ENCODE data around the gene NPIPB8.
A peak's percentile ranks its signal among the peaks of the same experiment; 100 is the strongest.
"Not testable (repeated sequence)": the region's sequence is repeated elsewhere in the genome, so short reads cannot be mapped to it uniquely, and the experiment has no call there.

NPIPB8 gene

DNA sequence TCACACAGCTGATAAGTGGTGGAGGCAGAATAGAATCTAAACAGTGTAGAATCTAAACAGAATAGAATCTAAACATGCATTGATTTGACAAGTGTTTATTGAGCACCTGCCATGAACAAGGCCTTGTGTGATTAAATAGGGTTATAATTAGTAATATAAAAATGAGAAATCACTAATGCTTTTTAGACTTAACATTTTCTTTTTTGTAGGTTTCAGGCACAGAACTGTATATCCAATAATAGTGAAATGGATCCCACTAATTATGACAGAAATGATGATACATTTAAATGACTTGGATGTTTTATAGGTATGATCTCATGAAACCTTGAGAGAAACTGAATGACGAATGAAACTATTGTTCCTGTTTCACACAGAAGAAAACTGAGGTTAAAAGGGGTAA lies at the start of gene NPIPB8:
NPIPB8 (plus strand) TSS at position 301 of the 400 bp plus-strand sequence. CDS start 296 bp downstream, outside the sequence.
- DNase-seq: not testable (repeated sequence)

DNA sequence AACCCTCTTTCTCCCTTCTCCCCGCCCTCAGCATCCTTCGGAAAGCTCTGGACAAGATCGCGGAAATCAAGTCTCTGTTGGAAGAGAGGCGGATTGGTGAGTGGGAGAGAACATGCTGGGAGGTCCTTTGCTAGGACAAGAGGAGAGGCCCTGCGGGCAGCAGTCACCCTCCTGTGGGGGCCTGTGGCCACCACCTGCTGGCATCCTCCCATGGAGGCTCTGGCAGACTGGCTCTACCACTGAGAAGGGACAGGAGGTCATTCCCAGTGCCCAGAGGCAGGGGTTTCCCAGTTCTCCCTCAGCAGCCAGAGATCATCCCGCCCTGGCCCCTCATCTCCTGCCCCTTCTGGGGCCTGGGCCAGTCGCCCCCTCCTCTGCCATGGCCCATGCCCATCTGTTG lies 48.8 kb upstream of the NPIPB8 start:
- no peak for DNase-seq

DNA sequence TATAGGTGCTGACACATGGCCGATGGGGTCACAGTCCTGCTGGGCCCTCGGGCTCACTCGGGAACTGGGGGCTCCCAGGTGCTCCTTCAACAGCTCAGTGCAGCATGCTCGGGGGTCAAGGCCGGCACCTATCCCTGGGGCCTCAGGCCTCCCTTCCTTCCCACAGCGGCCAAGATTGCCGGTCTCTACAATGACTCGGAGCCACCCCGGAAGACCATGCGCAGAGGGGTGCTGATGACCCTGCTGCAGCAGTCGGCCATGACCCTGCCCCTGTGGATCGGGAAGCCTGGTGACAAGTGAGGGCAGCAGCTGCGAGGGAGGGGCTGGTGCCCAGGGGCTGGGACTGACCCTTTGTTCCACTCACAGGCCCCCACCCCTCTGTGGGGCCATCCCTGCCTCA lies 47.9 kb upstream of the NPIPB8 start:
- DNase-seq: no peak

DNA sequence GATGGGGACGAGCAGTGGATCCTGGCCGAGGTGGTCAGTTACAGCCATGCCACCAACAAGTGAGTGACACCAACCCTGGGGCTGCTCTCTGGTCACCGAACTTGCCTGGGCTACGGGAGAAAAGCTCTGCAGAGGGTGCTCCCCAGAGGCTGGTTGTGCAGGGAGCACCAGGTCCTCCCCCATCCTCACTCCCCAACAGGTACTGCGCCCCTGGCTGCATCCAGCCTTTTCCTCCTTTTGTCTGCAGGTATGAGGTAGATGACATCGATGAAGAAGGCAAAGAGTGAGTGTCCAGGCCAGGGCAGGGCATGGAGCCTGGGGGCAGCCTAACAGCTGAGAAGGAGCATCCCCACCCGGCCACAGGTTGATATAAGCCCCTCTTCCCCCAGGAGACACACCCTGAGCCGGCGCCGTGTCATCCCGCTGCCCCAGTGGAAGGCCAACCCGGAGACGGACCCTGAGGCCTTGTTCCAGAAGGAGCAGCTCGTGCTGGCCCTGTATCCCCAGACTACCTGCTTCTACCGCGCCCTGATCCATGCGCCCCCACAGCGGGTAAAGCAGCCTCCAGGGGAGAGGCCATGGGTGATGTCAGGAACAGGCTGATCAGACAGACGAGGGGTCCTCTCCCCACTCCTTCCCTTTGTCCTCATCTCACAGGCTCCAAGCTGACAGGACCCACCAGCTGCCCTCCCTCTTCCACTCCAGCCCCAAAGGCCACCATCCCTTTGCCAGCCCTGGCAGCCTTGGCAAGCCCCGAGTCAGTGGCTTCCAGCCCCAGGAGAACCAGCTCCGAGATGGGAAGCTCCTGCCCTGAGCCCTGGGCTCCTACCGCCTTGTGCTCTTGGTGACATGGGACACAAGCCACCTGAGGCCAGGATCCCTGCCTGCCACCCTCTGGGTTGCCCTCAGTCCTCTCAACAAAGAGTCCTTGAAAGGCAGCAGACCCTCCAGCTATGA lies 47.2 kb upstream of the NPIPB8 start:
- no peak for DNase-seq

DNA sequence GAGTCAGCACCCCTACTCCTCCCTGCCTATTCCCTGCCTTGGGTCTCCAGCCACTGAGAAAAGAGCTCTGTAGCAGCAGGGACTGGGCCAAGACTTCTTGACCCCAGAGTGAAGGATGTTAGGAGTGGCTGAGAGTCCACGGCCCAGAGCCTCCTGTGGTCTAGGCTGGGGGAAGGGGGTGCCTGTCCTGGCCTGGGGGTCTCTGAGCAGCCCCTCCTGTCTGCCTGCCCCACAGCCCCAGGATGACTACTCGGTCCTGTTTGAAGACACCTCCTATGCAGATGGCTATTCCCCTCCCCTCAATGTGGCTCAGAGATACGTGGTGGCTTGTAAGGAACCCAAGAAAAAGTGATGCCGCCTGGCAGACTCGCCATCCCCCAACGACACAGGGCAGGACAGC lies 46.5 kb upstream of the NPIPB8 start:
- DNase-seq: no peak

DNA sequence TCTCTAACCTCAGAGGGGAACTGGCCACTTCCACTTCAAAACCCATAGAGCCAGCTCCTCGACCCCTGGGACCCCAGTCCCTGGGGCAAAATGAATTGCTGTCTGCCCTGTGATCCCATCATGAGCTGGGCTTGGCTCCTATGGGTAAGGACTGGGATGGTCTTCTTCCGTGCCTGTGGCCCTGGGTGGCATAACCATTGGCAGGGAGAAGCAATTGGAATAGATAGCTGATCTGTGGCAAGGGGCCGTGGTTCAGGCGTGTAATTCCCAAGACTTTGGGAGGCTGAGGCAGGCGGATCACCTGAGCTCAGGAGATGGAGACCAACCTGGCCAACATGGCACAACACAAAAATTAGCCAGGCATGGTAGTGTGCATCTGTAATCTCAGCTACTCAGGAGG lies 45.4 kb upstream of the NPIPB8 start:
- no peak for DNase-seq

DNA sequence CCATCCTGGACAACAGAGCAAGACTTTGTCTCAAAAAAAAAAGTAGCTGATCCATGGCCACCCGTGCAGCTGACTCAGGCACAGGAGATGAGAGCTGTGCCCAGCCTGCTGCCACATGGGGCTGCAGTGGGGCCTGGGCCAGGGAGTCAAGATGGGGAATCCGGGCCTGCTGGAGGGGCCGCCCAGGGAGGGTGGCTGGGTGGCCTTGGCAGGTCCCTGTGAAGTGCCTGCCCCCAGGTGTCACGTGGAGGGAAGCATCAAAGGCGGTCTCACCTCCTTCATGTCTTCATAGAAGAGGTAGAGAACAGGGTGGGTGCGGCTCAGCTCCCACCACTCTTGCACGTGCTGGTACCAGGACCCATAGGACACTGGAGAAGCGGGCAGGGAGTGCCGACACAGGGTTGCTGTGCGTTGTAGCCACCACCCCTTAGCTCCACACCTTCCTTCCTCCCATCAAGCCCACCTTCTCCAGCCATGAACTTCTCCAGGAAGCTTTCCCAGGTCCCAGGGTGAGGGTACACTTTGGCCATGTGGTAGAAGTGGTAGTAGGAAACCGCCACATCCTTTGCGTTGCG lies 44.8 kb upstream of the NPIPB8 start:
- DNase-seq: no peak

DNA sequence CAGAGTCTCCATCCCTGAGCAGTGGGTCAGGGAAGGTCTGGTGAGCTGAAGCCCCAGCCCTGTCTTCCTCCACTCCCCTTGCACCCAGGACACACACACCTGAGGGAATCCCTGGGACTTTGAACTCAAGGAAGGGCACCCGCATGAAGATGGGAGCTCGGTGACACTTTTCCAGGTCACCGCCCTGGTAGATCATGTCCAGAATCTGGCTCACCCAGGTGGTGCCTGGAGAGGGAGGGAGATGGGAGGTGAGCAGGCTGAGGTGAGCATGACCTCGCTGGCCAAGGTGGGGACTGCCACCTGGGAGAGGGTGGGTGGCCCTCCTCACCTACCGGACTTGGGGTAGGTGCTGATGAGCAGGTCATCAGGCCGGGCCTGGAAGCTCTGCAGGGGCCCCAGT lies 42.4 kb upstream of the NPIPB8 start:
- not testable (repeated sequence) for DNase-seq

DNA sequence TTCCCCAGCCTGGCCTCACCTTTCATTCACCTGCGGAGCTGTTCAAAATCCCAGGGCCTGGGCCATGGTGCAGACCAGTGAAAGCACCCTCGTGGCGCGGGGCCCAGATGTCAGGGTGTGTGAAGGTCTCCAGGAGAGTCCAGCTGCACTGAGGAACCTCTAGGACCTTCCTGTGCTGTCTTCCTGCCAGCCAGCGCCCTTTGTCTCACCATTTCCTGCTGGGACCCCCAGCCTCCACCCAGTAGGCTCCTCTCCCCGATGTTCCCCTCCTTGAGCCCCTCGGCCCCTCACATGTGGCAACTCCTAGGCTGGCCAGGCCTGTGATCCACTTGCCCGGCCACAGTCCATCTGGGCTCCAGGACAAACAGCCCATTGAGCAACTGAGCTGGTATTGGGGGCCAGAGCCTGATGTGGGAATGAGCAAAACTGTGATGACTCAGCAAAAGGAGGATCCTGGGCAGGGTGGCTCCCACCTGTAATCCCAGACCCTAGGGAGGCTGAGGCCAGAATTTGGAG lies 41.7 kb upstream of the NPIPB8 start:
- no peak for DNase-seq

DNA sequence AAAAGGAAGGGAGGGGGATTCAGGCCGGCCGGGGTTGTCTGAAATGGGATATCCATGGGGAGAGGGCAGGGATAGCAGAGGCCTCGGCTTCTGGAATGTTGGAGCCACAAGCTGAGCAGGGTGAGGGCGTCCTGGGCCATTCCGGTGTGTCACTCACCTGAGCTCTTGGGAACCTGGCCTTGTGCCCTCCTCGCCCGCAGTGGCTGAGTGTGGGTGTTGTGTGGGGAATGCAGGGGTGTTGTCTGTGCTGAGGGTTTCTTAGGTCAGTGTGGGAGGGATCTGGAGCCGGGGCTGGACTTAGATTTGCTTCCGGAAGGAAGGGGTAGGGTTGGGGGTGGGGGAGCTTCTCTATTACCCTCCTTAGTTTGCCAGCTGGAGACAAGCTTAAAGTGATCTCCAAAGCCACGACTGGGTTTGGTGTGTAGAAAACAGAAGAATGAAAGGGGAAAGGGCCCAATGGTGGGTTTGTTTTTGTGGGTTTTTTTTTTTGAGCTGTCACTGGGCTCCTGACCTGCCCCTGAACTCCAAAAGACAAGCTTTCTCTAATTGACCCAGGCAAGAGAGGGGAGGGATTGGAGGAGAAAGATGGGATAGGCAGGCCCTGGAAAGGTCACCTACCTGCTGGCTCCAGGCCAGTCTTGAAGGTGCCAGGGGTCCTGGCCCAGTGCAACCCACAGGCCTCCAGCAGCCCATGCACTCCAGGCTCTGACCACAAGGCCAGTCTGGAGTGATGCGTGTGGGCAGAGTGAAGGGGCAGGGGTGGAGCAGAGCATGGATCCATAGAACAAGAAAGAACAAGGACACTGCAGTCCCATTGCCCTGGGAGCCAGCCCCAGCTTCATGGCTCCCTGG lies 40.8 kb upstream of the NPIPB8 start, which contains the start of gene SULT1A2:
SULT1A2 (minus strand) TSS at position 211 of the 852 bp plus-strand sequence. CDS start 1,120 bp downstream, outside the sequence.
- DNase-seq: no peak

DNA sequence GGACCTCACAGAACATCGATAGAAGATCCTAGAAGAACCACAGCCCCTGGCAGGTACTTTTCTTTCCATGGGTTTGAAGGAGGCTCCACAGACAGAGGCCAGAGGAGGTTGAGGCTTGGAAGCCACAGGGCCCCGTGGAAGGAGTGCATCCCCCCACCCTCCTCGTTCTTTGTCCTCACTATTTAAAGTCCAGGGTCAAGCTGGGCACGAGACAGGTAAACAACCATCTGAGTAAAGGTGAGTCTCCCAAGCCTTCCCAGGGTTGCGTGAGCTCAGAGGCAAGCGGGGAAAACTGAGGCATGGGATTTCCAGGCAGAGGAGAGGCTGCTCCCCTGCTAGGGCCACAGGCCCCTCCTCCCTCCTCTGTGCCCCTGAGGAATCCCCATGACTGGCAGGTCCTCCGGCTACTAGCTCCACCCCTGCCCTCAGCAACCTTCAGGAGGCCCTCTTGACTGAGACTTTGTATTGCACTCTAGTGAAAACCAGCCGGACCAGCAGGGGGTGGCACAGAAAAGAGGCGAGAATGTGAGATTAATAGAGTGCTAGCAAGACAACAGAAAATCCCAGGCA lies 40.1 kb upstream of the NPIPB8 start:
- DNase-seq: peak in 1 of 2 experiments; percentile 6

DNA sequence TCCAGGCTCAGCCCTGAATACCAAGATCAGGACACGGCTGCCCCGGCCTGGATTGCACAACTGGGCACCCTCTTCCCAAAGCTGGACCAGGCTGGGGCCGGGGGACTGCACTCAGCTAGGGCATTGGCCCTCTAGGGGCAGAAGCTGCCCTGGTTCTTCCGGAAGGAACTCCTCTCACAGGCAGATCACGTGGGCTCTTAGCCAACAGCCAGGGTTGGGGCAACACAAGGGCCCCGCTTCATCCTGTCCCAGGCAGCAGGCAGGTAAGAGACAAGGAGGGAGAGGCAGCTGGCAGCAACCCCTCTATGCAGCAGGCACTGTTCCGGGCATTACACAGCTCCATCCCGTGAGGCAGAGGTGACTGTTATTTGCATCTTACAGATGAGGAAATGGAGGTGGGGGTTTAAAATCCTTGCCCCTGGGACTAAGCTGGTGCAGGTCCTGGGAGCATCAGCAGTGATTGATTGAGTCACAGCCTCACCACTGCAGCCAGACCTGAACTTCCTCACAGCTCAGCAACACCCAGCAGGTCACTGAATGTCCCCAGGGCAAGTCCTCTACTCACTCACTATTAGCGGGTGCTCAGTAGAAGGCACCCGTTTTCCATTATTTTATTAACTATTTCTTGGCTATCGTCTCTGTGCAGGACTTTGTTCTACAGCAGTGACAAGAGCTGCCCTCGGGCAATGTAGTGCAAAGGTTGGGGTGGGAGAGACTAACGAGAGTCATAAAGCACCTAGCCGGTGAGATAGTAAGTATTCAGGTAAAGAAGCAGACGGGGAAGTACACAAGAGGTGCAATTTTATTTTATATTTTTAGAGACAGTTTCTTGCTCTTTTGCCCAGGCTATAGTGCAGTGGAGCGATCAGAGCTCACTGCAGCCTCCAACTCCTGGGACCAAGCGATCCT lies 38.2 kb upstream of the NPIPB8 start:
- not testable (repeated sequence) for DNase-seq

DNA sequence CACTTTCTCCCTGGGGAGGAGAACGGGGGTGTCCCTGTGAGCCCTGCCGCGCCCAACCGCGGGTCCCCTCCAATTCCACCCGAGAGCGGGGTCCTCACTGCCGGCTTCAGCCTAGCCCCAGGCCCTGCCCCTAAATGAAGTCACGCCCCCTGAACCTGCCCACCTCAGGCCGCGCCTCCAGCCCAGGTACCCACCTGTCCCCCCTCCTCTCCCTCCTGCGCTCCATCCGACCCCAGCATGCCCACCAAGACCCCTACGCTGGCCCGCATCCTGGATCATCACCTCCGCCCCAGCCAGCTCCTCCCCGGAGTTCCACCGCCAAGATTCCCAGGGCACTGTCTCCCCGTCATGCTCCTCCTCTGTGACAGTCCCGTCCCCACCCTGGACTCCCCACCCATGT lies 36.9 kb upstream of the NPIPB8 start:
- DNase-seq: not testable (repeated sequence)

DNA sequence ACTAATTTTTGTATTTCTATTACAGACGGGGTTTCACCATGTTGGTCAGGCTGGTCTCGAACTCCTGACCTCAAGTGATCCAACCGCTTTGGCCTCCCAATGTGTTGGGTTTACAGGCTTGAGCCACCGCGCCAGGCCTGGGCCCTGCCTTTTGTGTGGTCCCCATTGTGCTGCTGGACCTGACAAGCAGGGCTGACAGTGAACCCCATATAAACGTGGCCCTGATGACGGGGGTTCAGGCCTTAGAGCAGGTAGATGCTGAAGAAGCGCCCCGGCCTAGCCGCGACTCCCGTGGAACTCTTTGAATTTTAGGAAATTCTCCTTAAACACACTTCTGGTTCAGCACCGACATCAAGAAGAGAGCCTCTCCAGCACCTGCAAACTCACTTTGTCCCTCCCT lies 36.3 kb upstream of the NPIPB8 start:
- not testable (repeated sequence) for DNase-seq

DNA sequence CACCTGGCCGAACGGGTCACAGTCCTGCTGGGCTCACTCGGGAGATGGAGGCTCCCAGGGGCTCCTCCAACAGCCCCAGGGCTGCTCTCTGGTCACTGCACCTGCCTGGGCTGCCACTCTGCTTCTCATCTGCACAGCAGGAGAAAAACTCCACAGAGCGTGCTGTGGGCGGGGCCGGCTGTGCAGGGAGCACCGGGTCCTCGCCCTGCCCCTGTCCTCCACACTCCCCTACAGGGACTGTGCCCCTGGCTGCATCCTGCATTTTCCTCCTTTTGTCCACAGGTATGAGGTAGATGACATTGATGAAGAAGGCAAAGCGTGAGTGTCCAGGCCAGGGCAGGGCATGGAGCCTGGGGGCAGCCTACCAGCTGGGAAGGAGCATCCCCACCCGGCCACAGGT lies 35.8 kb upstream of the NPIPB8 start:
- DNase-seq: not testable (repeated sequence)

DNA sequence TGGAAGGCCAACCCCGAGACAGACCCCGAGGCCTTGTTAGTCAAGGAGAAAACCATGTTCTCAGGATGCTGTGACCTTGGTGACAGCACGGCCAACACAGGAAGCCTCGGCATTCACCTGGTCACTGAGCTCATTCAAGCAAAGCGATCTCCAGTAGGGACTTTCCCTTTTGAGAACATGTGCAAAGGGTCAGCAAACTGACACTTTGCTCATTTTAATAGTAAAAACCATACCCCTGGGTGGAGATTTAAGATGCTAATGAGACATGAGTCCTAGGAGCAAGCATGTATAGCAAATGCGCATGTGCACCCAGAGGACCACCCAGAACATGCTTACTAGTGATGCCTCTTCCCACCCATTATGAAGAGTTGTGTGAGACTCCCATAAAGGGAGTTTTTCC lies 35.3 kb upstream of the NPIPB8 start:
- DNase-seq: no peak

DNA sequence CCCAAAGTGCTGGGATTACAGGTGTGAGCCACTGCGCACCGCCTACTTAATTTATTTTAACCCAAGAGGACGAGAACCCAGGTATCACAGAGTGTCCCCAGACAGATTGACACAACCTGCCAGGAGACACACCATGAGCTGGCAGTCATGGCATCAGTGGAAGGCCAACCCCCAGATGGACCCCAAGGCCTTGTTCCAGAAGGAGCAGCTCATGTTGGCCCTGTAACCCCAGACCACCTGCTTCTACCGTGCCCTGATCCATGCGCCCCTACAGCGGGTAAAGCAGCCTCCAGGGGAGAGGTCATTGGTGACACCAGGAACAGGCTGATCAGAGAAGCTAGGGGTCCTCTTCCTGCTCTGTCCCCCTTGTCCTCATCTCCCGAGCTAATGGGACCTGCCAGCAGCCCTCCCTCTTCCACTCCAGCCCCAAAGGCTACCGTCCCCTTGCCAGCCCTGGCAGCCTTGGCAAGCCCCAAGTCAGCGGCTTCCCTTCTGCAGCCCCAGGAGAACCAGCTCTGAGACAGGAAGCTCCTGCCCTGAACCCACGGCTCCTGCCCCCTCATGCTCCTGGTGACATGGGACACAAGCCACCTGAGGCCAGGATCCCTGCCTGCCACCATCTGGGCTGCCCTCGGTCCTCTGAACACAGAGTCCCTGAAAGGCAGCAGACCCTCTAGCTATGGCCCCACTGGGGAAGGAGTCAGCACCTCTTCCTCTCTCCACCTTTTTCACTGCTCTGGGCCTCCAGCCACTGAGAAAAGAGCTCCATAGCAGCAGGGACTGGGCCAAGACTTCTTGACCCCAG lies 34.3 kb upstream of the NPIPB8 start:
- no peak for DNase-seq

DNA sequence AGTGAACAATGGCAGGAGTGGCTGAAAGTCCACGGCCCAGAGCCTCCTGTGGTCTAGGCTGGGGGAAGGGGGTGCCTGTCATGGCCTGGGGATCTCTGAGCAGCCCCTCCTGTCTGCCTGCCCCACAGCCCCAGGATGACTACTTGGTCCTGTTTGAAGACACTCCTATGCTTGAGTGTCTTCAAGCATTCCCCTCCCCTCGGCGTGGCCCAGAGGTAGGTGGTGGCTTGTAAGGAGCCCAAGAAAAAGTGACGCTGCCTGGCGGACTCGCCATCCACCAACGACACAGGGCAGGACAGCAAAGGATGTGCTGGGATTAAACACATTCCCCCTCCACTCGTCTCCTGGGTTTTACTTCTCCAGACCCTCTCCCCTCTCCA lies 33.7 kb upstream of the NPIPB8 start:
- DNase-seq: no peak

DNA sequence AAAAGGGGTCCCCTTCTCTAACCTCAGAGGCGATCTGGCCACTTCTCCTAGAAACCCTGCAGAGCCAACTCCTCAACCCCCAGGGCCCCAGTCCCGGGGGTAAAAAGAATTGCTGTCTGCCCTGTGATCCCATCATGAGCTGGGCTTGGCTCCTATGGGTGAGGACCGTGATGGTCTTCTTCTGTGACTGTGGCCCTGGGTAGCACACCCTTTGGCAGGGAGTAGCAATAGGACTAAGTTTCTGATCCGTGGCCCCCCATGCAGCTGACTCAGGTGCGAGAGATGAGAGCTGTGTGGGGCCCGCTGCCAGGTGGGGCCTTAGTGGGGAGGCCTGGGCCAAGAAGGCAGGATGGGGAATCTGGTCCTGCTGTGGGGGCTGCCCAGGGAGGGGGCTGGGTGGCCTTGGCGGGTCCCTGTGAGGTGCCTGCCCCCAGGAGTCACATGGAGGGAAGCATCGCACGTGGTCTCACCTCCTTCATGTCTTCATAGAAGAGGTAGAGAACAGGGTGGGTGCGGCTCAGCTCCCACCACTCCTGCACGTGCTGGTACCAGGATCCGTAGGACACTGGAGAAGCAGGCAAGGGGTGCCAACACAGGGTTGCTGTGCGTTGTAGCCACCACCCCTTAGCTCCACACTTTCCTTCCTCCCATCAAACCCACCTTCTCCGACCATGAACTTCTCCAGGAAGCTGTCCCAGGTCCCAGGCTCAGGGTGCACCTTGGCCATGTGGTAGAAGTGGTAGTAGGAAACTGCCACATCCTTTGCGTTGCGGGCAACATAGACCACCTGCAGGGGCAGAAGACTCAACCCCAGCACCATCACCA lies 31.4 kb upstream of the NPIPB8 start:
- no peak for DNase-seq
